Ishikawa (cell line): ENCODE measurements around the gene PPP2R5B.
A peak's percentile ranks its signal among the peaks of the same experiment; 100 is the strongest.

Source experiments
- CEBPB ChIP-seq: IDR thresholded peaks from 2 replicates; pipeline ENCODE4 v1.6.1; 2012
- CREB1 ChIP-seq: IDR thresholded peaks from 2 replicates; pipeline ENCODE4 v1.6.1; 2012; ENCODE audit warnings: low read depth
- EGR1 ChIP-seq: IDR thresholded peaks from 2 replicates; pipeline ENCODE4 v1.6.1; 2012
- EP300 ChIP-seq: IDR thresholded peaks from 2 replicates; pipeline ENCODE4 v1.6.1; 2012; ENCODE audit warnings: borderline replicate concordance
- FOXM1 ChIP-seq: IDR thresholded peaks from 2 replicates; pipeline ENCODE4 v1.6.1; 2012; ENCODE audit warnings: low read depth, borderline replicate concordance
- NFIC ChIP-seq: IDR thresholded peaks from 2 replicates; pipeline ENCODE4 v1.6.1; 2012
- RAD21 ChIP-seq: IDR thresholded peaks from 2 replicates; pipeline ENCODE4 v1.6.1; 2012; ENCODE audit warnings: low read depth
- TAF1 ChIP-seq: IDR thresholded peaks from 2 replicates; pipeline ENCODE4 v1.6.1; 2012; ENCODE audit warnings: low read depth, mild to moderate bottlenecking
- TCF12 ChIP-seq: IDR thresholded peaks from 2 replicates; pipeline ENCODE4 v1.6.1; 2012; ENCODE audit warnings: low read depth
- TEAD4 ChIP-seq: IDR thresholded peaks from 2 replicates; pipeline ENCODE4 v1.6.1; 2012
- YY1 ChIP-seq: IDR thresholded peaks from 2 replicates; pipeline ENCODE4 v1.6.1; 2012; ENCODE audit warnings: low read depth
- ZBTB7A ChIP-seq: IDR thresholded peaks from 2 replicates; pipeline ENCODE4 v1.6.1; 2012; ENCODE audit warnings: low read depth
- TF ChIP-seq, protein P1 (sequence below): IDR thresholded peaks from 2 replicates; pipeline ENCODE4 v1.6.1; 2012
- TF ChIP-seq, protein P2 (sequence below): IDR thresholded peaks from 2 replicates; pipeline ENCODE4 v1.6.1; 2012
- TF ChIP-seq, protein P3 (sequence below): IDR thresholded peaks from 2 replicates; pipeline ENCODE4 v1.6.1; 2012; ENCODE audit warnings: low read depth, mild to moderate bottlenecking

Gene PPP2R5B

DNA sequence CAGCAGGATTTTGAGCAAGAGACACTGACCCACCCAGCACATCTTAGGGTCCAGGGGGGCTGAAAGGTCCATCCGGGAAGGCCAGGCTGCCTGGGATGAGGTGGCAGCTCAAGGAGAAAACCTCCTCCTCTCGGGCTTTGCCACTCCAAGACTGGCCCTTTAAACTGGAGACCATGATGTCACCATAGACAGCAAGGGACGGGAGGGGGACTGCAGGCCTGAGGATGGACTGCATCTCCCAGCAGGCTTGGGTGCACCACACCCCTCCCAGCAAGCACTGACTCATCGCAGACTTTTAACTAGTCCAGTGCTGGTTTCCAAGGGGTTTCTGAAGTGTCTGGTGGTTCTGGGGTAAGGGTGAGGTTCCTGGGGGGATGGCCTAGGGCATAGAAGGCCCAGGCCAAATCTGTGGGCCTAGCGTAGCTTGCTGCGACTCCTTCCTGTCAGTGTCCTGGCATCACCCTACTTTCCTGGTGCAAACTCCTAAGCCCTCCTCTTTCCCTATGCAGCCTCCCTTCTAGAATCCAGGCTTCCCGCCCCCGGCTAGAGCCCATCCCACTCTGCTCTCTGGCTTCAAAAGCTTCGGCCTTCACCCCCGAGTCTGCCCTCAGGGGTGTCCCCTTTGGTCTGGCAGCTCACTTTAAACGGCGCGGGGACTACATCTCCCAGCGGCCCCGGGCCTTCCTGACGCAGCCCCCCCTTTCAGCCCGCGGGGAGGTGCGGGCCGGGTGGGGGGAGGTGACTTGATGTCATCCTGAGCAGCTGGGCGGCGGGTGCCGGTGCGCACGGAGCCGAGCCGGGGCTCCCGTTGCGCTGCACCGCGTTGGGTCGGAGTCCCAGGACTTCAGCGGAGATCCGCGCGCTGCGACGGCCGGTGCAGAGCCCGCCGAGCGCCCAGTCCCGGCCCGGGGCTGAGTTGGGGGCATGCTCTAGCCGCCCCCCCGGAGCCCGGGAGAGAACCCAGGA lies at the start of gene PPP2R5B:
TSS of gene PPP2R5B (plus strand) at position 746 of the 966 bp plus-strand sequence. CDS start 1,046 bp downstream, outside the sequence.
- TF ChIP-seq CREB1 (peak; percentile 74), TCF12 (peak; percentile 73), TEAD4 (peak; percentile 27; the same call in 1 of the 2 replicates), ZBTB7A (no peak), NFIC (peak; percentile 24; the same call in 1 of the 2 replicates), CEBPB (no peak), FOXM1 (no peak), RAD21 (no peak), TAF1 (0 out of 2 replicates have a peak, but pooled peaks have one; percentile 50), EGR1 (no peak), EP300 (peak; percentile 45), YY1 (peak; percentile 61)
- TF ChIP-seq, protein P1, sequence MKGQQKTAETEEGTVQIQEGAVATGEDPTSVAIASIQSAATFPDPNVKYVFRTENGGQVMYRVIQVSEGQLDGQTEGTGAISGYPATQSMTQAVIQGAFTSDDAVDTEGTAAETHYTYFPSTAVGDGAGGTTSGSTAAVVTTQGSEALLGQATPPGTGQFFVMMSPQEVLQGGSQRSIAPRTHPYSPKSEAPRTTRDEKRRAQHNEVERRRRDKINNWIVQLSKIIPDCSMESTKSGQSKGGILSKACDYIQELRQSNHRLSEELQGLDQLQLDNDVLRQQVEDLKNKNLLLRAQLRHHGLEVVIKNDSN, result peak; percentile 58; the same call in 1 of the 2 replicates
- TF ChIP-seq, protein P2, sequence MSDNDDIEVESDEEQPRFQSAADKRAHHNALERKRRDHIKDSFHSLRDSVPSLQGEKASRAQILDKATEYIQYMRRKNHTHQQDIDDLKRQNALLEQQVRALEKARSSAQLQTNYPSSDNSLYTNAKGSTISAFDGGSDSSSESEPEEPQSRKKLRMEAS, result peak; percentile 63; the same call in 1 of the 2 replicates
- TF ChIP-seq, protein P3, sequence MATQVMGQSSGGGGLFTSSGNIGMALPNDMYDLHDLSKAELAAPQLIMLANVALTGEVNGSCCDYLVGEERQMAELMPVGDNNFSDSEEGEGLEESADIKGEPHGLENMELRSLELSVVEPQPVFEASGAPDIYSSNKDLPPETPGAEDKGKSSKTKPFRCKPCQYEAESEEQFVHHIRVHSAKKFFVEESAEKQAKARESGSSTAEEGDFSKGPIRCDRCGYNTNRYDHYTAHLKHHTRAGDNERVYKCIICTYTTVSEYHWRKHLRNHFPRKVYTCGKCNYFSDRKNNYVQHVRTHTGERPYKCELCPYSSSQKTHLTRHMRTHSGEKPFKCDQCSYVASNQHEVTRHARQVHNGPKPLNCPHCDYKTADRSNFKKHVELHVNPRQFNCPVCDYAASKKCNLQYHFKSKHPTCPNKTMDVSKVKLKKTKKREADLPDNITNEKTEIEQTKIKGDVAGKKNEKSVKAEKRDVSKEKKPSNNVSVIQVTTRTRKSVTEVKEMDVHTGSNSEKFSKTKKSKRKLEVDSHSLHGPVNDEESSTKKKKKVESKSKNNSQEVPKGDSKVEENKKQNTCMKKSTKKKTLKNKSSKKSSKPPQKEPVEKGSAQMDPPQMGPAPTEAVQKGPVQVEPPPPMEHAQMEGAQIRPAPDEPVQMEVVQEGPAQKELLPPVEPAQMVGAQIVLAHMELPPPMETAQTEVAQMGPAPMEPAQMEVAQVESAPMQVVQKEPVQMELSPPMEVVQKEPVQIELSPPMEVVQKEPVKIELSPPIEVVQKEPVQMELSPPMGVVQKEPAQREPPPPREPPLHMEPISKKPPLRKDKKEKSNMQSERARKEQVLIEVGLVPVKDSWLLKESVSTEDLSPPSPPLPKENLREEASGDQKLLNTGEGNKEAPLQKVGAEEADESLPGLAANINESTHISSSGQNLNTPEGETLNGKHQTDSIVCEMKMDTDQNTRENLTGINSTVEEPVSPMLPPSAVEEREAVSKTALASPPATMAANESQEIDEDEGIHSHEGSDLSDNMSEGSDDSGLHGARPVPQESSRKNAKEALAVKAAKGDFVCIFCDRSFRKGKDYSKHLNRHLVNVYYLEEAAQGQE, result no peak

DNA sequence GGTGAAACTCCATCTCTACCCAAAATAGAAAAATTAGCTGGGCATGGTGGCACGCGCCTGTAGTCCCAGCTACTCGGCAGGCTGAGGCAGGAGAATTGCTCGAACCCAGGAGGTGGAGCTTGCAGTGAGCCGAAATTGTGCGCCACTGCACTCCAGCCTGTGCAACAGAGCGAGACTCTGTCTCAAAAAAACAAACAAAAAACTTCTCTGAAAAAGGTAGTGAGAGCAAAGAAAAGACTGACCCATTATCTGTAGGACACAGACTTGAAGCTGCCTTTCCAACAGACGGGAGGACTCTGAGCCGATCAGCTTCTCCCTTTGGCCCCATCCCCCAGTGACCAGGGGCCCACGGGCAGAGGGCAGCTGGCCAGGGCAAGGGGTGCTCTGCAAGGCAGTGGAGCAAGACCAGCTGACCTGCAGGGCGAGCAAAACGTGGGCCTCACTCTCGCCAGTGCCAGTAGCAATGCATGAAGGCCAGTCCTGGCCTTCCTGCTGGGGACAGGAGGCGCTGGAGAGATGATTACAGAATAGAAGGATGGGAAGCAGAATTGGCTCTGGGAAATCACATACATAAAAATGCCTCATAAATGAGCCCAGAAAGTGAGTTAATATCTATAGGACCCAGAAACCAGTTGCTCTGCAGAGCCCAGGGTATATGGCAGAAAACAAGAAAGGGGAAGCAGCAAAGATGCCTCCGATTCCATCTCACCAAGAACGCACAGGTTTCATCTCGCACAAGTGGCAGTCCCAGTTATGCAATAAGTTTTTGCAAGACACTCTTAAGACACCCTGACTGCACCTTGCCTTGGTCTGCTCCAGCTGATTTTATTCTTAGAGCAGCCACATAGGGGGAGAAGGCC lies 48.9 kb upstream of the PPP2R5B start:
- no peak for TF ChIP-seq CREB1
- TF ChIP-seq CEBPB, result no peak
- TF ChIP-seq TAF1, result no peak
- TF ChIP-seq FOXM1, result no peak
- TF ChIP-seq, protein P3, result no peak
- TF ChIP-seq, protein P2, result no peak
- TF ChIP-seq EP300, result no peak
- no peak for TF ChIP-seq TCF12
- no peak for TF ChIP-seq EGR1
- TF ChIP-seq RAD21, result no peak
- TF ChIP-seq, protein P1, result no peak
- no peak for TF ChIP-seq YY1
- no peak for TF ChIP-seq NFIC
- TF ChIP-seq ZBTB7A, result no peak
- no peak for TF ChIP-seq TEAD4

DNA sequence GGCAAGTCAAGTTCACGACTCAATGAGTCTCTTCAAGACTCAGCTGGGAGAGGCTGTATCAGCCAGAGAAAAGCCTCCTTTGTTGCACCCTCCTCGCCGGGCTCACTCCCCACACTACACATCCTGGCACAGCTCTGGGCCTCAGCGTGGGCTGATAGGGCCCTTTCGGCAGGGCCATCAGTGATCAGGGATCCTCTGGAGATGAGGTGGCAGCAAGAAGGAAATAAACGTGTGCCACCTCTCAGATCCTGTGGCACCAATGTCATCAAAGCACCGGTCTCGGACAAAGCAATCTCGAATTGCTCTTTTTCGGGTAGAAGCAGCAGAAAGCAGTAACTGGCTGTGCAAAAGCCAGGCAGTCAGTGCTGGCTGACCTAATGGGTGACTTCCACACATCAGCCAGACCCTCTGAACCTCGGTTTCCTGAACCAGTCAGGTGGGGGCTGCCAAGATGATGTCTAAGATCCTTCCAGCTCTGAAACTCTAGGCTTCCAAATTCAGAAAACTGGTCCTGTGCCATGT lies 48.2 kb upstream of the PPP2R5B start:
- TF ChIP-seq TEAD4 (no peak), ZBTB7A (no peak), FOXM1 (no peak), NFIC (no peak)

DNA sequence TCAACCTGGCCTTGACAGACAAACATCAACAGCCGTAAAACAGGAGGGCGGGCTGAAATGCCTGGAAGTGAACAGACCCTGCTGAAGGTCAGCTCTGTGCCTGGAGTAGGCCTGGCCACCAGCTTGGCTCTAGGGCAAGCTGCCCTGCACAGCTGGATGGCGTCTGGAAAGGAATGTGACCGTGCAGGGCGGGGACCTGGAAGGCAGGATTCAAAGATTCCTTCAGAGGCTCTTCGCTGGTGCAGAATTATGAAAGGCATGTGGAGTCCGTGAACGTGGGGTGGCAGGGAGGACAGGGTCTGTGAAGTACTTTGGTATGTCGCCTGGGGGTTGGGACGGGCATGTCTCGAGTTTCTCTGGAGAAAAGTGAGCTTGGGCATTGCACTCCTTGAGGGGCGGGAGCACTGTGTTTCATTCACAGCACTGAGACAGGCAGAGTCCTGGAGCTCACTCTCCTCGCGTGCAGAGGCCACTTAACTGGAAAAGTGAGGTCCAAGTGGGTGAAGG lies 47.6 kb upstream of the PPP2R5B start:
- TF ChIP-seq TAF1, result no peak; the same call in 1 of the 2 replicates
- TF ChIP-seq, protein P1, result no peak
- peak; percentile 62 for TF ChIP-seq TCF12
- TF ChIP-seq YY1, result 0 out of 2 replicates have a peak, but pooled peaks have one; percentile 1
- no peak for TF ChIP-seq ZBTB7A
- TF ChIP-seq RAD21, result peak; percentile 0; the same call in 1 of the 2 replicates
- no peak; the same call in 1 of the 2 replicates for TF ChIP-seq NFIC
- TF ChIP-seq FOXM1, result no peak
- peak; percentile 52; the same call in 1 of the 2 replicates for TF ChIP-seq EP300
- peak; percentile 88 for TF ChIP-seq TEAD4
- no peak for TF ChIP-seq CEBPB
- no peak for TF ChIP-seq EGR1
- TF ChIP-seq, protein P2, result peak; percentile 62
- TF ChIP-seq CREB1, result no peak
